Vagina (tissue), 2 donors: ENCODE data around the gene BICDL2. TPM values are rescaled to one million over a fixed set of nuclear protein-coding genes. Genes with fewer than 3 reads are reported as not detected.

Experiments used
- DNase-seq, 2 donors: peaks; one replicate each; pipeline ENCODE4 v3.0.0-alpha.2; 2017; ENCODE audit errors: extremely low spot score in 2 of 2
- H3K27ac ChIP-seq: fragments of 200-600 bp; sonication (generic); one replicate; pipeline ENCODE4 v1.5.1; 2019
- H3K27me3 ChIP-seq: fragments of 200-600 bp; sonication (generic); one replicate; pipeline ENCODE4 v1.5.1; 2019
- H3K36me3 ChIP-seq, 2 donors: fragments of 200-600 bp; sonication (generic); one replicate each; pipeline ENCODE4 v1.5.1; 2017 to 2019
- H3K4me1 ChIP-seq: fragments of 200-600 bp; sonication (generic); one replicate; pipeline ENCODE4 v1.5.1; 2019
- H3K4me3 ChIP-seq, 2 donors: fragments of 200-600 bp; sonication (generic); 1 replicate in 1 of 2; 2 replicates in 1 of 2; pipeline ENCODE4 v1.5.1; 2016 to 2019
- H3K9me3 ChIP-seq: fragments of 200-600 bp; sonication (generic); one replicate; pipeline ENCODE4 v1.5.1; 2019
- CTCF ChIP-seq, 3 experiments: fragments of 450-650 bp in 2 of 3; fragments of 200-600 bp in 1 of 3; sonication (generic) in 1 of 3; IDR thresholded peaks; one replicate each; pipeline ENCODE4 v1.5.1; 2017 to 2019; ENCODE audit warnings: antibody characterized with exemption in 3 of 3, mild to moderate bottlenecking in 2 of 3, moderate library complexity in 2 of 3
- POLR2A ChIP-seq, 2 donors: fragments of 450-650 bp; IDR thresholded peaks; one replicate each; pipeline ENCODE4 v1.6.1; 2017; ENCODE audit warnings: antibody characterized with exemption in 2 of 2, mild to moderate bottlenecking in 2 of 2, moderate library complexity in 2 of 2
- POLR2AphosphoS5 ChIP-seq, 2 donors: sonication (generic); formaldehyde crosslinking; IDR thresholded peaks; one replicate each; pipeline ENCODE4 v1.9.0; 2017; ENCODE audit warnings: antibody characterized with exemption in 2 of 2, mild to moderate bottlenecking in 2 of 2, low read depth in 1 of 2; ENCODE audit not compliant: insufficient read depth in 1 of 2
- intact Hi-C: fragments of 100-400 bp; cut with DNase I; formaldehyde crosslinking; loops from one replicate; pipeline ENCODE4 v1.15.1; 2023
- total RNA-seq: library from RNA; depleted of rRNA; stranded (reverse); fragments of >200 nt; gene quantifications from one replicate; pipeline ENCODE4 v1.2.3, GENCODE V29; 2016

BICDL2 gene
- total RNA-seq, 1 donor from 2014 or later, result 52.5 TPM

- Histone ChIP-seq H3K27ac (no peak overlapping the region), H3K27me3 (peaks cover 33% of the 10 kb centered on the region), H3K4me3 (no peak overlapping the region), H3K36me3 (no peaks in the 10 kb centered on the region), H3K9me3 (no peaks in the 10 kb centered on the region), H3K4me1 (peaks cover 26% of the 10 kb centered on the region)
- intact Hi-C loops, result no loop called here
- TF ChIP-seq CTCF (IDR thresholded peaks at IDR 0.05) (no peak), POLR2A (IDR thresholded peaks at IDR 0.05) (no peak), POLR2AphosphoS5 (IDR thresholded peaks at IDR 0.05; ENCODE audit: insufficient read depth in 1 of 2, low read depth in 1 of 2) (no peak)
- DNase-seq, result no peak
These were observed 8.0 kb upstream of the BICDL2 start for GRCh38 chr16:3044708-3045107.

GRCh38 chr16:3042376-3042775 is 5.6 kb upstream of the BICDL2 start:
- no peak for DNase-seq
- H3K27ac ChIP-seq, result no peak overlapping the region
- H3K4me1 ChIP-seq, result peaks cover 26% of the 10 kb centered on the region
- no peak for TF ChIP-seq POLR2AphosphoS5 (IDR thresholded peaks at IDR 0.05; ENCODE audit: insufficient read depth in 1 of 2, low read depth in 1 of 2)
- no peak for TF ChIP-seq POLR2A (IDR thresholded peaks at IDR 0.05)
- TF ChIP-seq CTCF (IDR thresholded peaks at IDR 0.05), result no peak
- no peak overlapping the region for H3K4me3 ChIP-seq
- H3K27me3 ChIP-seq, result peaks cover 26% of the 10 kb centered on the region
- no peaks in the 10 kb centered on the region for H3K36me3 ChIP-seq
- intact Hi-C loops, result no loop called here
- no peaks in the 10 kb centered on the region for H3K9me3 ChIP-seq

DNA sequence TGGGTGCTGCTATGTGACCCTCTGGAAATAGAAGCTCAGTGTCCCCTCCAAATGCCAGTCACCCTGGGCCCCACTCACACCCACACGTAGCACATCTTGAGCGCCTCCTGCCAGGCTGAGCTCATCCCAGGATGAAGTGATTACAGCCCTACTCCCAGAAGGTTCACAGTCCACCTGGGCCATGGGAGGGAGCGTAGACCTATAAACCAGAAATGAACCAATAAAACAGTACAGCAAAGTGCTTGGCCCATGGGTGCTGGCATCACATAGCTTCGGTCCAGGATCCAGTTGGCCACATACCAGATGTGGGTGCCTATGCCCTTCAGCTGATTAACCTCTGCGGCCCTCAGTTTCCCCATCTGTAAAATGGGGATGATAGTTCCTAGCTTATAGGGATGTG is 2.2 kb upstream of the BICDL2 start:
- Histone ChIP-seq H3K9me3 (no peaks in the 10 kb centered on the region), H3K4me3 (no peak overlapping the region), H3K27me3 (peaks cover 14% of the 10 kb centered on the region), H3K36me3 (no peaks in the 10 kb centered on the region), H3K4me1 (peaks cover 13% of the 10 kb centered on the region), H3K27ac (no peak overlapping the region)
- TF ChIP-seq CTCF (IDR thresholded peaks at IDR 0.05) (no peak), POLR2AphosphoS5 (IDR thresholded peaks at IDR 0.05; ENCODE audit: insufficient read depth in 1 of 2, low read depth in 1 of 2) (no peak), POLR2A (IDR thresholded peaks at IDR 0.05) (no peak)
- intact Hi-C loops, result no loop called here
- DNase-seq, result no peak

GRCh38 chr16:3038256-3038655 is 1.5 kb upstream of the BICDL2 start:
- no peak for TF ChIP-seq POLR2A (IDR thresholded peaks at IDR 0.05)
- intact Hi-C loops, result no loop called here

GRCh38 chr16:3035972-3036725 is 595 bp downstream of the BICDL2 start:
- H3K27ac ChIP-seq, result peak overlapping the region; percentile 10
- peaks cover 13% of the 10 kb centered on the region for H3K4me1 ChIP-seq
- intact Hi-C loops, result no loop called here
- no peak for DNase-seq
- H3K27me3 ChIP-seq, result peaks cover 10% of the 10 kb centered on the region
- H3K4me3 ChIP-seq, result peak overlapping the region; percentile 21 to 42
- H3K36me3 ChIP-seq, result no peaks in the 10 kb centered on the region
- no peak for TF ChIP-seq CTCF (IDR thresholded peaks at IDR 0.05)
- TF ChIP-seq POLR2A (IDR thresholded peaks at IDR 0.05), result no peak
- peak in 1 of 2 donors; percentile 13 for TF ChIP-seq POLR2AphosphoS5 (IDR thresholded peaks at IDR 0.05; ENCODE audit: insufficient read depth in 1 of 2, low read depth in 1 of 2)
- H3K9me3 ChIP-seq, result no peaks in the 10 kb centered on the region

More at GRCh38 chr16:3038256-3038655, 1.5 kb upstream of the BICDL2 start:
- DNase-seq, result no peak
- no peak overlapping the region for H3K4me3 ChIP-seq
- no peak overlapping the region for H3K27ac ChIP-seq
- H3K36me3 ChIP-seq, result no peaks in the 10 kb centered on the region
- H3K27me3 ChIP-seq, result peaks cover 10% of the 10 kb centered on the region
- no peaks in the 10 kb centered on the region for H3K9me3 ChIP-seq
- peaks cover 13% of the 10 kb centered on the region for H3K4me1 ChIP-seq
